Epidermal melanocyte (primary cell): Measurements from ENCODE around the gene PPP2R2C.

Experiments used
- DNase-seq: peaks from one replicate; pipeline ENCODE4 v3.0.0; 2011; ENCODE audit warnings: low spot score; ENCODE audit not compliant: insufficient read length

Gene PPP2R2C

GRCh38 chr4:6404611-6405396 lies 67.6 kb downstream of the PPP2R2C start:
- no peak for DNase-seq

- DNase-seq: no peak
These were observed 69.1 kb downstream of the PPP2R2C start for GRCh38 chr4:6403400-6403685.

GRCh38 chr4:6402566-6403399 lies 69.6 kb downstream of the PPP2R2C start:
- DNase-seq: no peak

GRCh38 chr4:6401797-6402196 lies 70.6 kb downstream of the PPP2R2C start:
- DNase-seq: no peak

- DNase-seq: no peak
These were observed 75.6 kb downstream of the PPP2R2C start for GRCh38 chr4:6396696-6397236.

- no peak for DNase-seq
These were observed 76.8 kb downstream of the PPP2R2C start for GRCh38 chr4:6395466-6396228.

GRCh38 chr4:6394671-6395081 lies 77.7 kb downstream of the PPP2R2C start:
- no peak for DNase-seq

- no peak for DNase-seq
These were observed 78.6 kb downstream of the PPP2R2C start for GRCh38 chr4:6393544-6394475.

GRCh38 chr4:6393066-6393465 lies 79.3 kb downstream of the PPP2R2C start:
- no peak for DNase-seq

GRCh38 chr4:6392407-6392806 lies 80.0 kb downstream of the PPP2R2C start:
- no peak for DNase-seq

- DNase-seq: no peak
These were observed 80.6 kb downstream of the PPP2R2C start for GRCh38 chr4:6391852-6392188.

GRCh38 chr4:6391186-6391851 lies 81.1 kb downstream of the PPP2R2C start:
- no peak for DNase-seq

- no peak for DNase-seq
These were observed 82.1 kb downstream of the PPP2R2C start for GRCh38 chr4:6390356-6390755.

GRCh38 chr4:6389142-6389825 lies 83.1 kb downstream of the PPP2R2C start:
- no peak for DNase-seq

GRCh38 chr4:6388713-6389112 lies 83.7 kb downstream of the PPP2R2C start:
- DNase-seq: no peak

- DNase-seq: no peak
These were observed 84.5 kb downstream of the PPP2R2C start for GRCh38 chr4:6387946-6388345.

- DNase-seq: no peak
These were observed 86.3 kb downstream of the PPP2R2C start for GRCh38 chr4:6386091-6386490.

- DNase-seq: no peak
These were observed 87.1 kb downstream of the PPP2R2C start for GRCh38 chr4:6385288-6385687.

GRCh38 chr4:6384541-6384940 lies 87.9 kb downstream of the PPP2R2C start:
- DNase-seq: no peak

- DNase-seq: no peak
These were observed 88.5 kb downstream of the PPP2R2C start for GRCh38 chr4:6383929-6384328.
